ENCODE results near the gene MYOM3.
"Not testable (repeated sequence)": the region's sequence is repeated elsewhere in the genome, so short reads cannot be mapped to it uniquely, and the experiment has no call there.

MYOM3 gene

GRCh38 chr1:24022581-24023361, 89.2 kb downstream of the MYOM3 start:
- DNase-seq, result no peak

DNA sequence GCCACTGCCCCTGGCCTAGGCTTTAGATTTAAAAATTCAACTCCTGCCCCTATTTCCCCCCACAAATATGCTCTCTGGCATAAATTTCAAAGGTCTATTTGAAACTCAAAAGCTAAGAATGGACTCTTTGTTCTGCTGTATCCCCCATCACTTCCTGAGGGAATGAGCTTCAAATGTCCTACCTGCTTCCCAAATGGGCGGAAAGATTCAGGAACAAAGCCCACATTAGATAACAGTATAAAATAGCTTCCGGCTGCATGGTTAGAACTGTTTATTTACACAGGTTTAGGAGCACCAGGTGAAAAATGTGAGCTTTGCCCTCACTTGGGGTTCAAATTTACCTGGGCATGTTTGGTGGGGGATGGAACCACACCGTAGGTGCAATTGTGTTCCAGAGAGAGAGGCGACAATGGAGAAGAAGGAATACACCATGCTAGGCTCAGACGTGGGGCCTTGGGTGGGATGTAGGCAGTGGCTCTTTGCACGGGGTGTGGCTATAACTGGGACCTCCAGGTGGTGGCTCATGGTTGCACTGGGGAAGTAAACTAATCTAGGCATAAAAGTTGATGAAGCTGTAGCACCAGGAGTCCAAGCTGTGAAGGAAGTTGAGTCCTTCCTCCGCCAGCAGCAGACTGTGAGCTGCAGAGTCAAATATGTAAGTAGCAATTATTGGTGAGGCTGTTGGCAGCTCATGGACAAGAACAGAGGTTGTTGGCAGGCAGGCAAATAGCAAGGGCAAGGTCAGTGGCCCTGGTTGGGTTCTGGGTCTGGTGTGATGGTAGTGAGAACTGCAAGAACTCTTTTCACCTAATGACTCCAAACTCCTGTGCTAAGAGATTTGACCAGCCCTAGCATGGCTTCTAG, 90.3 kb downstream of the MYOM3 start:
- DNase-seq, result no peak

DNA sequence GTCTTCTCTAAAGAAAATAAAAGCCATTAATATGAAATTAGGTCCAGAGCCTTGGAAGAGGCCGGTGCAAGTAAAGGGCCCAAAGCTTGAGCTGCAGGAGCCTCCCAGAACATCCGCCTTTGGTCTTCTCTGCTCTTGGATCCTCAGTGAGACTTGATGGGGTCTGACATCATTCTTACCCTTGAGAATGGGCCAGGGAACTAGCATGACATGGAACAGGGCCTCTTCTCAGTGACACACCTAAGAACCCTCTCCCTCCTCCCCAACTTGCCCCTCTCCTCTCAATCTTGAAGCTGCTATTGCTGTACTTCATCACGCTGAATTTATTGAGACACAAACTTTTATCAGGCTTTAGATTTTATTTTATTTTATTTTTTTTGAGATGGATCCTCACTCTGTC, 91.5 kb downstream of the MYOM3 start:
- no peak for DNase-seq

GRCh38 chr1:24020025-24020424, 91.9 kb downstream of the MYOM3 start:
- no peak for DNase-seq

DNA sequence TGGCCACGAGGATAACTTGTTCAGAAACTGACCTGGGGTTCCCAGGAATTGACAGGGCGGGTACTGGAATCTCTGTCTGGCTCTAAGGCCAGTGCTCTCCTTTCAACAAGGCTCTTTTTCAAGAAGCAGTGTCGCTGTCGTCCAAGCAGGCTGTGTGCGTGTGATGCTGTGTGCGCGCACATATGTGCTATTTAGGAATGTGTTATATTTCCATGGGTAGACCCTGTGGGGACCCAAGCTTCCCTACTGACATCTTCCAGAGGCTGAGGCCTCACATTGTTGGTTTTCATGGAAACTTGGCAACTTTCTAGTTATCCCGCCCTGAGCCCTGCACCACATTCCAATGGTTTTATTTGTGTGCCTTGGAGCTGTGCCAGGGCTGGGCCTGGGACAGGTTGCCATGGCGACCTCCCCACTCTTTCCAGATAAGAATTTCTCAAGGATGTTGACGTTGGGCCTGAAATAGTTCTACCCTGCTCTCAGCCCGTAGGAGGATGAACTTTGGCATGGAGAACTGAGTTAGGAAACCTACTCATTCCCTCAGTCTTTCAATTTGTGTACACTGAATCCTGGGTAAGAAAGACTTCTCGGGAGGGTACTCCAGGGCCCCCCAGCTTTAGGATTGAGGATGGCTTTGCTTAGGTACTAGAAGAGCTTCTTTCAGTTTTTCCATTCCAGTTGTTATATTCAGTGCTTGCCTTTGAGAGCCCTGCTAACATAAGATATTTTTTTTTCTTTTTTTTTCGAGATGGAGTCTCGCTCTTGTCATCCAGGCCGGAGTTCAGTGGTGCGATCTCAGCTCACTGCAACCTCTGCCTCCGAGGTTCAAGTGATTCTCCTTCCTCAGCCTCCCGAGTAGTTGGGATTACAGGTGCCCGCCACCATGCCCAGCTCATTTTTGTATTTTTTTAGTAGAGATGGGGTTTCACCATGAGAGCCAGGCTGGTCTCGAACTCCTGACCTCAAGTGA, 93.0 kb downstream of the MYOM3 start:
- DNase-seq, result no peak

DNA sequence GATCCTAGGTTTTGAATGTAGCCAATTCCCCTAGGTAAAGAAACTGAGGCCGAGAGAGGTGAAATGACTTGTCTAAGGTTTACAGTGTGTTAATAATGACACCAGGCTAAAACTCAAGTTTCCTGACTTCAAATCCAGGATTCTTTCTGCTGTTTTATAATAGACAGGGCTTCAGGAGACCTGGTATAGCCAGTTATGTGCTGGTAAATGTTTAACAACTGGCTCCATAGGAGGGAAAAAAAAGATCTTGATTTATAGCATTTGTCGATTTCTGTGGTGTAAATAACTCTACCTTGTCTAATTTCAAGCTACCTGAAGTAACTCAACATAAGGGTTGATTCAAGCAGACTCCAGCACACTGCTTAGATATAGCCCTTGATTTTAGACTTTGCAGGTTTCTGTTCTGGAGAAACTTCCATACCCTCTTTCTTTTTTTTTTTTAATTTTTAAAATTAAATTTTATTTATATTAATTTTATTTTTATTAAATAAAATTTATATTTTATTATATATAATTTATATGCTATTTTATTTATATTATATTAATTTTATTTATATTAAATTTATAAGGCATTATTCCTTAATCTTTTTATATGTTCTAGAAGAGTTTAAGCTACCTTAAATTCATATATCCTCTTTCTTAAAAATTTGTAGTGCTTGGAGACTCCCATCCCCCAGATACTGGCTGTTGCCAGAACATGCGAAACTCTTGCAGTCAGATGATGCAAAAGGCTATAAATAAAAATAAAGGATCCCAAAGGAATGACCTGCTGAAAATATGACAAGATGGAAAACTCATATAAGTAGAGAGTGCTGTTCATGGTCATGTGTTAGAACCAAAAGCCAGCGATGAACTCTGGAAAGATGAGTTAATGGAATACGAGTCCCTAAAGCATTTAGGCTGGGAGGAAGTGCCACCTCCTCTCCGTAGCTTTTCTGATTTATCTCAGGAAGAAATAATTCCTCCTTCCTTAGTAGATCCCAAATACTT, 96.4 kb downstream of the MYOM3 start:
- DNase-seq, result no peak

GRCh38 chr1:24012878-24013277, 99.1 kb downstream of the MYOM3 start:
- not testable (repeated sequence) for DNase-seq

- DNase-seq, result no peak
Observed at GRCh38 chr1:24010650-24011049, 101.3 kb downstream of the MYOM3 start.

GRCh38 chr1:24009406-24009805, 102.5 kb downstream of the MYOM3 start:
- no peak for DNase-seq

DNA sequence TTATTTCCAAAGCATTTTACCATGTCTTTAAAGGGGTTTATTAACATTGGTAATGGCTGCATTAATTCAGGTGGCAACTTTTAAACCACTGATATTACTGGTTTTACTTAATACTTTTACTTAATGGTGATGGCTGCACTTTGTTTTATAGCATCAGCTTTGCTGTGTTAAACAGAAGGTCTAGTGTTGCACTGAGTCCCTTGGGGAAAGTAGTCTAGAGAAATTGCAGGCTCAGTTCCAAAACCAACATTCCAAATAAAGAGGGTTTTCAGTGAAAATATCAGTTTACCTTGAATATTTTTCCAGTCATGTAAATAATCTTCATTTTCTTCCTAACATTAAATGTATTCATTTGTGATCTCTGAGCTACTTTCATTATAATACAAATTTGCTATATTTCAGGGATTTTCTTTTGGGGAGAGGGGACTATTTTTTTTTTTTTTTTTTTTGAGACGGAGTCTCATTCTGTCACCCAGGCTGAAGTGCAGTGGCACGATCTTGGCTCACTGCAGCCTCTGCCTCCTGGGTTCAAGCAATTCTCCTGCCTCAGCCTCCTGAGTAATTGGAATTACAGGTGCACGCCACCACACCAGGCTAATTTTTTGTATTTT, 103.3 kb downstream of the MYOM3 start:
- not testable (repeated sequence) for DNase-seq

- DNase-seq, result no peak
Observed at GRCh38 chr1:24007079-24007478, 104.9 kb downstream of the MYOM3 start.

Measured in NCI-H187 treated with DMSO at 0.1 percent for 48 hours (cell line).